GM12878 (cell line): ENCODE data around the gene SCAANT1. TPM values are rescaled to one million over a fixed set of nuclear protein-coding genes. Genes with fewer than 3 reads are reported as not detected.

Experiments used
- ATAC-seq: fragments of 200-7000 bp; cut with Tn5 transposase; 3 replicates; pipeline ENCODE4 v1.9.1; 2020; ENCODE audit warnings: mild to moderate bottlenecking, moderate library complexity
- BruUV-seq: library from RNA; stranded (reverse); fragments of 400-500 nt; replicated peaks from 2 replicates; lab custom pipeline; 2021; lab: Mats Ljungman, UMichigan
- CTCF ChIA-PET: fragments of 300-600 bp; sonication (Branson Sonifier 250); formaldehyde crosslinking; extraction: SDS; loops from one replicate; lab custom pipeline; 2021; ENCODE audit warnings: inconsistent platforms; lab: Yijun Ruan, JAX
- POLR2A ChIA-PET: fragments of 350-600 bp; formaldehyde crosslinking; extraction: SDS; loops from one replicate; lab custom pipeline; 2021; ENCODE audit warnings: inconsistent platforms; lab: Charles Lee
- RAD21 ChIA-PET: fragments of 300-600 bp; sonication (Branson Sonifier 250); formaldehyde crosslinking; loops from one replicate; lab custom pipeline; 2023; ENCODE audit warnings: antibody characterized with exemption; ENCODE audit not compliant: unreplicated experiment; lab: Charles Lee
- SMC1A ChIA-PET: fragments of 300-600 bp; sonication (Branson Sonifier 250); formaldehyde crosslinking; loops from one replicate; lab custom pipeline; 2023; ENCODE audit not compliant: unreplicated experiment, uncharacterized antibody; lab: Charles Lee
- DNase-seq: peaks from one replicate; pipeline ENCODE4 v3.0.0-alpha.2; 2011; ENCODE audit warnings: low read depth, low spot score
- FAIRE-seq: peaks from 3 replicates; lab custom pipeline; 2011; peaks lifted over from hg19 to GRCh38; lab: Jason Lieb, UNC
- H2AFZ ChIP-seq: 2 replicates; pipeline ENCODE4 v1.6.0; 2011; ENCODE audit warnings: low read depth, low read length, control low read depth; ENCODE audit not compliant: control insufficient read depth
- H3K27ac ChIP-seq: 2 replicates; pipeline ENCODE4 v1.5.1; 2011; ENCODE audit warnings: control low read depth; ENCODE audit not compliant: control insufficient read depth, insufficient read depth
- H3K27me3 ChIP-seq, 2 experiments: replicated peaks in 1 of 2; 2 replicates each; pipeline versions ENCODE4 v1.6.0 to v1.6.1; 2011; ENCODE audit warnings: low read length in 1 of 2; ENCODE audit not compliant: control insufficient read depth in 2 of 2, insufficient read depth in 2 of 2
- H3K36me3 ChIP-seq, 2 experiments: 2 replicates each; pipeline ENCODE4 v1.5.1; 2011; ENCODE audit warnings: low read length in 1 of 2; ENCODE audit not compliant: control insufficient read depth in 2 of 2, insufficient read depth in 2 of 2
- H3K4me1 ChIP-seq: 2 replicates; pipeline ENCODE4 v1.6.1; 2011; ENCODE audit warnings: mild to moderate bottlenecking, low read length, moderate library complexity, mixed read lengths; ENCODE audit not compliant: control insufficient read depth, insufficient read depth
- H3K4me2 ChIP-seq: 2 replicates; pipeline ENCODE4 v1.6.0; 2011; ENCODE audit warnings: control low read depth; ENCODE audit not compliant: control insufficient read depth, insufficient read depth
- H3K4me3 ChIP-seq: fragments of 200-600 bp; sonication (generic); 2 replicates; pipeline ENCODE4 v1.5.1; 2016
- H3K79me2 ChIP-seq: 2 replicates; pipeline ENCODE4 v1.6.0; 2011; ENCODE audit warnings: low read length; ENCODE audit not compliant: control insufficient read depth, insufficient read depth
- H3K9ac ChIP-seq: 2 replicates; pipeline ENCODE4 v1.8.0; 2011; ENCODE audit warnings: low read length, control low read depth, mixed read lengths; ENCODE audit not compliant: control insufficient read depth, insufficient read depth
- H3K9me3 ChIP-seq: replicated peaks from 3 replicates; pipeline ENCODE4 v1.5.1; 2011; ENCODE audit warnings: mild to moderate bottlenecking, low read length; ENCODE audit not compliant: control insufficient read depth, insufficient read depth
- H4K20me1 ChIP-seq: 2 replicates; pipeline ENCODE4 v1.6.0; 2011; ENCODE audit not compliant: control insufficient read depth, insufficient read depth
- ETV6 ChIP-seq, 2 experiments: fragments of 450-650 bp in 1 of 2; IDR thresholded peaks in 1 of 2; conservative IDR thresholded peaks in 1 of 2; 2 replicates each; pipeline ENCODE4 v1.6.1; 2014; ENCODE audit warnings: antibody characterized with exemption in 1 of 2, borderline replicate concordance in 1 of 2, low read depth in 1 of 2, mild to moderate bottlenecking in 1 of 2, moderate library complexity in 1 of 2
- GATAD2B ChIP-seq: fragments of 450-650 bp; conservative IDR thresholded peaks from 2 replicates; pipeline ENCODE4 v1.6.1; 2017; ENCODE audit warnings: low read depth, mild to moderate bottlenecking, moderate library complexity
- WGBS: methylation state at CpG from one replicate; pipeline ENCODE4 v1.1.6; 2016; ENCODE audit warnings: low lambda C conversion rate; ENCODE audit not compliant: insufficient replicate concordance, insufficient coverage; ENCODE audit errors: missing lambda C conversion rate; 5-methylcytosine and 5-hydroxymethylcytosine counted together
- in situ Hi-C: fragments of 300-500 bp; cut with MboI; formaldehyde crosslinking; loops from 9 replicates; pipeline ENCODE4 v1.14.3; 2018; ENCODE audit warnings: mixed read lengths
- intact Hi-C: fragments of 100-400 bp; cut with micrococcal nuclease; formaldehyde crosslinking; loops from one replicate; pipeline ENCODE4 v1.14.2; 2022; ENCODE audit not compliant: unreplicated experiment
- polyA plus RNA-seq, 11 experiments: library from polyadenylated mRNA; depleted of rRNA in 4 of 11; unstranded in 6 of 11; stranded (reverse) in 5 of 11; fragments of >200 nt; fragmentation: Nextera tagmentation in 4 of 11; fragmentation: Illumina TruSeq in 1 of 11; extraction: Ambion mirVana in 4 of 11; extraction: Trizol in 1 of 11; gene quantifications; 1 replicate in 1 of 11; 2 replicates in 10 of 11; pipeline versions ENCODE4 v1.2.1 to v1.2.3, GENCODE V29; 2011 to 2016; ENCODE audit warnings: inconsistent platforms in 2 of 11, missing spikeins in 2 of 11, low read depth in 1 of 11
- total RNA-seq, 4 experiments: library from RNA; depleted of rRNA in 3 of 4; stranded (reverse); fragments of >200 nt in 3 of 4; fragmentation: Illumina TruSeq in 1 of 4; extraction: Trizol in 1 of 4; gene quantifications; 2 replicates each; pipeline versions ENCODE4 v1.2.1 to v1.2.3, GENCODE V29; 2013 to 2021
- TF ChIP-seq, protein P1 (sequence below): fragments of 450-650 bp; IDR thresholded peaks from 2 replicates; pipeline ENCODE4 v1.6.1; 2017; ENCODE audit warnings: mild to moderate bottlenecking, moderate library complexity

The SCAANT1 gene
- total and polyA plus RNA-seq, 10 of the 15 experiments (the other 5 are each of a cell fraction or from before 2014, with no cell fraction given), result 0.60 to 1.7 (median 0.95) TPM; not detected in 6

DNA sequence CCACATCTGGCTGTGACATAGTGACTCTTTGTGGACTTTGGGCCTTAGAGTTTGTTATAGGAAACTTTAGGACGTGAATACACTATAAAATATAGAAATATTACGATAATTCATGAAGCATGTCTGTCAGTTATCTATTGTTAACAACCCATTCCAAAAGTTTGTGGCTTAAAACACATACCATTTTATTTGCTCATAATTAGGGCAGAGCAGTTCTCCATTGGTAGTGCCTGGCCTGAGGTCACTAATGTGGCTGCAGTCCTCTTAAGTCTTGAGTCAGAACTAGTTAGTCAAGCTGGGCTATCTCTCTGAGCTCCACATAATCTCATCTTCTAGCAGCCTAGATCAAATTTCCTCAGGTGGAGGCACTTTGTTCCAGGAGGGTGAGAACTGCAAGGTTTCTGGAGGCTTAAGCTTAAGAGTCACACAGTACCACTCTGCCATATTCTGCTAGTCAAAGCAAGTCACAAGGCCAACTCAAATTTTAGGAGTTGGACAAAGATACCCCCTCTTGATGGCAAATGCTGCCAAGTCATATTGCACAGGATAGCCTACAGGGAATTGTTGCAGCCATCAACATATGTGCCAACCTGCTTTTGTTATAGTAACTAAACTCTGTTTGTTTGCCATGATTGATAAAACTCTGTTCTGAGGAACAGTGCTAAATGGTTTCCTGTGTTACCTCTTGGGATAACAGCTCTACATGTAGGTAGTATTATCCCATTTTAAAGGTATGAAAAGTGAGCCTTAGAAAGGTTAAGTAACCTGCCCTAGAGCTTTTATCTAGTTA is 39.9 kb downstream of the SCAANT1 start:
- FAIRE-seq, result no peak
- RAD21 ChIA-PET, result no interaction called here
- Histone ChIP-seq H3K79me2 (peaks cover 52% of the 10 kb centered on the region), H3K36me3 (no peaks in the 10 kb centered on the region), H4K20me1 (no peaks in the 10 kb centered on the region; the same call in 1 of the 2 replicates), H3K9ac (no peak overlapping the region), H3K27me3 (no peaks in the 10 kb centered on the region), H3K4me1 (peaks cover 4% of the 10 kb centered on the region; the same call in 1 of the 2 replicates), H3K4me2 (no peak overlapping the region), H3K4me3 (no peak overlapping the region), H2AFZ (no peak overlapping the region), H3K9me3 (no peaks in the 10 kb centered on the region), H3K27ac (no peak overlapping the region)
- POLR2A ChIA-PET, result interaction anchor here (1.0 kb wide), 1 partner anchor 9 kb away, joined by 9 read pairs; no protein-coding TSS in a partner anchor
- no TSS peak for BruUV-seq
- no peak for DNase-seq
- WGBS, result 98% methylated on average over 2 of the region's 2 CpGs
- ATAC-seq, result peak; percentile 28; the same call in 2 of the 3 replicates
- CTCF ChIA-PET, result interaction anchor here (1.1 to 1.2 kb wide), 2 partner anchors 12 to 23 kb away, joined by 3 read pairs; no protein-coding TSS in a partner anchor
- in situ Hi-C loops, result no loop called here
- TF ChIP-seq GATAD2B (no peak), ETV6 (conservative IDR thresholded peaks at IDR 0.05 in 1 of 2, IDR thresholded peaks at IDR 0.05 in 1 of 2; ENCODE audit: borderline replicate concordance in 1 of 2, low read depth in 1 of 2) (peak in 1 of 2 experiments; percentile 73; a peak in 1 of 4 replicates)
- TF ChIP-seq, protein P1, sequence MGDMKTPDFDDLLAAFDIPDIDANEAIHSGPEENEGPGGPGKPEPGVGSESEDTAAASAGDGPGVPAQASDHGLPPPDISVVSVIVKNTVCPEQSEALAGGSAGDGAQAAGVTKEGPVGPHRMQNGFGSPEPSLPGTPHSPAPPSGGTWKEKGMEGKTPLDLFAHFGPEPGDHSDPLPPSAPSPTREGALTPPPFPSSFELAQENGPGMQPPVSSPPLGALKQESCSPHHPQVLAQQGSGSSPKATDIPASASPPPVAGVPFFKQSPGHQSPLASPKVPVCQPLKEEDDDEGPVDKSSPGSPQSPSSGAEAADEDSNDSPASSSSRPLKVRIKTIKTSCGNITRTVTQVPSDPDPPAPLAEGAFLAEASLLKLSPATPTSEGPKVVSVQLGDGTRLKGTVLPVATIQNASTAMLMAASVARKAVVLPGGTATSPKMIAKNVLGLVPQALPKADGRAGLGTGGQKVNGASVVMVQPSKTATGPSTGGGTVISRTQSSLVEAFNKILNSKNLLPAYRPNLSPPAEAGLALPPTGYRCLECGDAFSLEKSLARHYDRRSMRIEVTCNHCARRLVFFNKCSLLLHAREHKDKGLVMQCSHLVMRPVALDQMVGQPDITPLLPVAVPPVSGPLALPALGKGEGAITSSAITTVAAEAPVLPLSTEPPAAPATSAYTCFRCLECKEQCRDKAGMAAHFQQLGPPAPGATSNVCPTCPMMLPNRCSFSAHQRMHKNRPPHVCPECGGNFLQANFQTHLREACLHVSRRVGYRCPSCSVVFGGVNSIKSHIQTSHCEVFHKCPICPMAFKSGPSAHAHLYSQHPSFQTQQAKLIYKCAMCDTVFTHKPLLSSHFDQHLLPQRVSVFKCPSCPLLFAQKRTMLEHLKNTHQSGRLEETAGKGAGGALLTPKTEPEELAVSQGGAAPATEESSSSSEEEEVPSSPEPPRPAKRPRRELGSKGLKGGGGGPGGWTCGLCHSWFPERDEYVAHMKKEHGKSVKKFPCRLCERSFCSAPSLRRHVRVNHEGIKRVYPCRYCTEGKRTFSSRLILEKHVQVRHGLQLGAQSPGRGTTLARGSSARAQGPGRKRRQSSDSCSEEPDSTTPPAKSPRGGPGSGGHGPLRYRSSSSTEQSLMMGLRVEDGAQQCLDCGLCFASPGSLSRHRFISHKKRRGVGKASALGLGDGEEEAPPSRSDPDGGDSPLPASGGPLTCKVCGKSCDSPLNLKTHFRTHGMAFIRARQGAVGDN, result no peak
- intact Hi-C loops, result no loop called here
- SMC1A ChIA-PET, result interaction anchor here (0.7 to 1.4 kb wide), 4 partner anchors 10 to 63 kb away, joined by 3 to 4 read pairs (median 4); no protein-coding TSS in a partner anchor
